SK-N-SH (cell line): ENCODE results near the gene AGBL1. TPM values are rescaled to one million over a fixed set of nuclear protein-coding genes. Genes with fewer than 3 reads are reported as not detected.

Source experiments
- CTCF ChIA-PET: fragments of 300-600, 350-600 bp; formaldehyde crosslinking; extraction: SDS; loops from one replicate; lab custom pipeline; 2021; lab: Yijun Ruan, JAX
- POLR2A ChIA-PET: fragments of 350-600 bp; sonication (Branson Sonifier 250); formaldehyde crosslinking; extraction: SDS; loops from one replicate; lab custom pipeline; 2020; ENCODE audit warnings: antibody characterized with exemption, inconsistent platforms; lab: Yijun Ruan, JAX
- DNase-seq: peaks from one replicate; pipeline ENCODE4 v3.0.0; 2012
- H2AFZ ChIP-seq: fragments of 200-600 bp; sonication (generic); 2 replicates; pipeline ENCODE4 v1.8.1; 2016; ENCODE audit warnings: antibody characterized with exemption, mild to moderate bottlenecking, low read depth
- H3F3A ChIP-seq: fragments of 200-600 bp; sonication (generic); replicated peaks from 2 replicates; pipeline ENCODE3; 2016; ENCODE audit warnings: antibody characterized with exemption, mild to moderate bottlenecking; ENCODE audit not compliant: insufficient read depth
- H3K27ac ChIP-seq, 2 experiments: fragments of 200-500 bp in 1 of 2; fragments of 200-600 bp in 1 of 2; sonication (Bioruptor generic) in 1 of 2; sonication (generic), shearing (Covaris generic) in 1 of 2; 2 replicates each; pipeline versions ENCODE4 v1.5.1 to v1.6.1; 2014 to 2016; ENCODE audit warnings: low read depth in 2 of 2, inconsistent platforms in 1 of 2, low read length in 1 of 2, mild to moderate bottlenecking in 1 of 2, mixed read lengths in 1 of 2
- H3K27me3 ChIP-seq: fragments of 200-600 bp; sonication (generic), shearing (Covaris generic); 2 replicates; pipeline ENCODE4 v1.6.1; 2016; ENCODE audit warnings: mixed run types; ENCODE audit not compliant: insufficient read depth
- H3K36me3 ChIP-seq, 2 experiments: fragments of 200-500 bp in 1 of 2; fragments of 200-600 bp in 1 of 2; sonication (Bioruptor generic) in 1 of 2; sonication (generic) in 1 of 2; replicated peaks in 1 of 2; 2 replicates each; pipeline versions ENCODE3 to v1.5.1; 2014 to 2016; ENCODE audit warnings: low read length in 1 of 2, mild to moderate bottlenecking in 1 of 2; ENCODE audit not compliant: insufficient read depth in 2 of 2, control insufficient read depth in 1 of 2
- H3K4me1 ChIP-seq, 2 experiments: fragments of 200-500 bp in 1 of 2; fragments of 200-600 bp in 1 of 2; sonication (Bioruptor generic) in 1 of 2; sonication (generic), shearing (Covaris generic) in 1 of 2; 2 replicates each; pipeline versions ENCODE4 v1.5.1 to v1.6.1; 2014 to 2016; ENCODE audit warnings: low read depth in 1 of 2, low read length in 1 of 2, mixed run types in 1 of 2; ENCODE audit not compliant: insufficient read depth in 2 of 2, control insufficient read depth in 1 of 2
- H3K4me2 ChIP-seq: fragments of 200-600 bp; sonication (generic), shearing (Covaris generic); 2 replicates; pipeline ENCODE4 v1.6.1; 2017; ENCODE audit warnings: mixed run types
- H3K4me3 ChIP-seq, 2 experiments: fragments of 200-500 bp in 1 of 2; fragments of 200-600 bp in 1 of 2; sonication (Bioruptor generic) in 1 of 2; sonication (generic), shearing (Covaris generic) in 1 of 2; 2 replicates each; pipeline versions ENCODE4 v1.5.1 to v1.8.1; 2014 to 2016; ENCODE audit warnings: low read depth in 2 of 2, inconsistent platforms in 1 of 2, low read length in 1 of 2, mild to moderate bottlenecking in 1 of 2, mixed read lengths in 1 of 2, moderate library complexity in 1 of 2
- H3K79me2 ChIP-seq: fragments of 200-600 bp; sonication (generic); 2 replicates; pipeline ENCODE4 v1.8.1; 2017; ENCODE audit warnings: mild to moderate bottlenecking; ENCODE audit not compliant: insufficient read depth
- H3K9ac ChIP-seq: fragments of 200-600 bp; sonication (generic); 2 replicates; pipeline ENCODE4 v1.6.1; 2017; ENCODE audit warnings: mixed run types
- H3K9me2 ChIP-seq: fragments of 200-600 bp; sonication (generic); 2 replicates; pipeline ENCODE4 v1.6.1; 2017; ENCODE audit warnings: mixed run types
- H3K9me3 ChIP-seq: fragments of 200-600 bp; sonication (generic); 2 replicates; pipeline ENCODE4 v1.6.1; 2017; ENCODE audit warnings: mixed run types, mild to moderate bottlenecking, moderate library complexity
- H4K20me1 ChIP-seq: fragments of 200-600 bp; sonication (generic); 2 replicates; pipeline ENCODE4 v1.6.1; 2017; ENCODE audit warnings: mild to moderate bottlenecking, mixed run types; ENCODE audit not compliant: insufficient read depth
- CTCF ChIP-seq: fragments of 200-600 bp; sonication (generic); IDR thresholded peaks from 2 replicates; pipeline ENCODE4 v1.6.1; 2017; ENCODE audit warnings: antibody characterized with exemption, mild to moderate bottlenecking, moderate library complexity
- FOXM1 ChIP-seq: IDR thresholded peaks from 2 replicates; pipeline ENCODE4 v1.4.0; 2012; ENCODE audit warnings: low read depth, mild to moderate bottlenecking
- GATA2 ChIP-seq: sonication (generic); formaldehyde crosslinking; IDR thresholded peaks from 2 replicates; pipeline ENCODE4 v1.5.0; 2020; ENCODE audit warnings: mild to moderate bottlenecking, missing genetic modification reagents
- MEF2A ChIP-seq: IDR thresholded peaks from 2 replicates; pipeline ENCODE4 v1.4.0; 2012; ENCODE audit warnings: low read depth, borderline replicate concordance
- NFIC ChIP-seq: IDR thresholded peaks from 2 replicates; pipeline ENCODE4 v1.4.0; 2012; ENCODE audit warnings: borderline replicate concordance
- POLR2AphosphoS5 ChIP-seq: IDR thresholded peaks from 2 replicates; pipeline ENCODE4 v1.6.1; 2012; ENCODE audit warnings: low read depth, low read length
- RCOR1 ChIP-seq: fragments of 150-350 bp; IDR thresholded peaks from 2 replicates; pipeline ENCODE4 v1.6.1; 2017; ENCODE audit warnings: antibody characterized with exemption, low read length
- RXRA ChIP-seq: IDR thresholded peaks from 2 replicates; pipeline ENCODE4 v1.4.0; 2012; ENCODE audit warnings: low read depth, mild to moderate bottlenecking, borderline replicate concordance
- USF1 ChIP-seq: IDR thresholded peaks from 2 replicates; pipeline ENCODE4 v1.4.0; 2012; ENCODE audit warnings: low read depth, borderline replicate concordance
- WGBS: methylation state at CpG from one replicate; pipeline ENCODE4 v1.1.6; 2017; ENCODE audit warnings: low lambda C conversion rate; 5-methylcytosine and 5-hydroxymethylcytosine counted together
- polyA plus RNA-seq, 3 experiments: library from polyadenylated mRNA; depleted of rRNA; stranded (reverse); fragments of >200 nt; gene quantifications; 2 replicates each; pipeline ENCODE4 v1.2.3, GENCODE V29; 2012

AGBL1 gene
- polyA plus RNA-seq, 1 of the 3 experiments (the other 2 are of a cell fraction): not detected

DNA sequence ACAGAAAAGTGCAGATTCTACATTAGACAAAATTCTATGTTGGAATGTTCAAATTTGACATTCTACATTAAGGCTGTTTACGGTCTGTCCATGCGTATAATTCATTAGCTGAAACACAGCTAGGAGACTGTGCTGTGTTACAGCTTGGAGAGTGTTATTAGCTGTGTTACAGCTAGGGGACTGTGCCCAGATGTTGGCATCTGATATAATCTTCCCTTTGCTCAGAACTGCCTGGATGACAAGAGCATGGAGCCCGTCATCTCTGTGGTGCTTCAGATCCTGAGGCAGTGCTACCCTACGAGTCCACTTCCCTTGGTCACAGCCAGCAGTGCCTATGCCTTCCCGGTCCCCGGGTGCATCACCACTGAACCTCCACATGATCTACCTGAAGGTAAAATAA, 177.0 kb downstream of the AGBL1 start:
- POLR2A ChIA-PET: no interaction called here
- H3K79me2 ChIP-seq: no peaks in the 10 kb centered on the region
- H3K36me3 ChIP-seq: no peaks in the 10 kb centered on the region
- H3K4me1 ChIP-seq: peaks cover 0 to 3% of the 10 kb centered on the region in 2 experiments; a peak in 1 of 4 replicates
- H3K9ac ChIP-seq: no peak overlapping the region
- H3K4me2 ChIP-seq: no peak overlapping the region
- H3K9me2 ChIP-seq: no peaks in the 10 kb centered on the region
- WGBS: 51% methylated on average over 6 of the region's 6 CpGs
- H4K20me1 ChIP-seq: no peaks in the 10 kb centered on the region
- TF ChIP-seq NFIC: no peak
- TF ChIP-seq FOXM1: no peak
- peak; percentile 83 for TF ChIP-seq GATA2 (CRISPR knock-in tag)
- no peak for TF ChIP-seq RCOR1
- no peak for TF ChIP-seq USF1
- no peak for TF ChIP-seq POLR2AphosphoS5
- no peak overlapping the region for H3K27ac ChIP-seq
- no peak overlapping the region for H2AFZ ChIP-seq
- CTCF ChIA-PET: interaction anchor here (0.7 to 2.1 kb wide), 4 partner anchors 12 to 38 kb away, joined by 3 to 7 read pairs (median 3); no protein-coding TSS in a partner anchor
- no peaks in the 10 kb centered on the region; the same call in 1 of the 2 replicates for H3K27me3 ChIP-seq
- H3K9me3 ChIP-seq: no peaks in the 10 kb centered on the region
- peak; percentile 64 for DNase-seq
- H3F3A ChIP-seq: no peaks in the 10 kb centered on the region
- H3K4me3 ChIP-seq: no peak overlapping the region

- no peak overlapping the region for H3K4me3 ChIP-seq
- no peak overlapping the region for H3K27ac ChIP-seq
- CTCF ChIA-PET: no interaction called here
- no peaks in the 10 kb centered on the region for H3K9me2 ChIP-seq
- H3K4me1 ChIP-seq: peaks cover 0 to 3% of the 10 kb centered on the region in 2 experiments; a peak in 1 of 4 replicates
- no peak for DNase-seq
- H3F3A ChIP-seq: no peaks in the 10 kb centered on the region
- H3K4me2 ChIP-seq: no peak overlapping the region
- H3K9ac ChIP-seq: no peak overlapping the region
- TF ChIP-seq CTCF: no peak
- TF ChIP-seq RXRA: no peak
- no peaks in the 10 kb centered on the region for H3K9me3 ChIP-seq
- POLR2A ChIA-PET: no interaction called here
- H4K20me1 ChIP-seq: no peaks in the 10 kb centered on the region
- no peaks in the 10 kb centered on the region; the same call in 1 of the 2 replicates for H3K27me3 ChIP-seq
- H3K79me2 ChIP-seq: no peaks in the 10 kb centered on the region
- 39% methylated on average over 5 of the region's 5 CpGs for WGBS
- H2AFZ ChIP-seq: no peak overlapping the region
- no peaks in the 10 kb centered on the region for H3K36me3 ChIP-seq
Observed at GRCh38 chr15:86259589-86259988, 179.9 kb downstream of the AGBL1 start.

GRCh38 chr15:86263230-86263629, 183.6 kb downstream of the AGBL1 start:
- ChIA-PET CTCF (no interaction called here), POLR2A (no interaction called here)
- Histone ChIP-seq H3F3A (no peaks in the 10 kb centered on the region), H3K9ac (no peak overlapping the region), H4K20me1 (no peaks in the 10 kb centered on the region), H3K36me3 (no peaks in the 10 kb centered on the region), H3K4me2 (no peak overlapping the region), H3K27me3 (no peaks in the 10 kb centered on the region), H2AFZ (no peak overlapping the region), H3K9me3 (no peaks in the 10 kb centered on the region), H3K4me3 (no peak overlapping the region), H3K4me1 (no peaks in the 10 kb centered on the region)
- DNase-seq: no peak
- 9% methylated on average over 2 of the region's 2 CpGs for WGBS
- TF ChIP-seq MEF2A: no peak
- TF ChIP-seq, all 33 proteins: peak for 0
- no peaks in the 10 kb centered on the region for H3K79me2 ChIP-seq
- H3K9me2 ChIP-seq: no peaks in the 10 kb centered on the region
- no peak overlapping the region for H3K27ac ChIP-seq
